ENCODE measurements around the gene CD46.

DNA sequence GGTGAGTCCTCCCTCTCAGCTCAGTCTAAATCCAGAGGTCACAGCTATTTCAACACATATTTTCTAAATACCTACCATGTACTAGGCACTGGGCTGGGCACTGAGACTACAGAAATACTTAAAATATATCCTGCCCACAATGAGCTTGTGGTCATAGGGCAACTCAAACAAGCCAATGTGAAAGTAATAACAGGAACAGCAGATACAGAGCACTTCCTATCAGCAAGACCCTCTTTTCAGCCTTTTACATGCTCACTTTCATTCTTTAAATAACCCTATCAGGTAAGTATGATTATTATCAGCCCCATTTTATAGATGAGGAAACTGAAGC is 87.2 kb downstream of the CD46 start:
- no peak for TF ChIP-seq CTCF (IDR thresholded peaks at IDR 0.05)
- no peak for TF ChIP-seq POLR2A (IDR thresholded peaks at IDR 0.05)

Measured in heart left ventricle (tissue), 13 donors.